Bone marrow (tissue), 2 donors: ENCODE data around the gene CECR2.
"Not testable (repeated sequence)": the region's sequence is repeated elsewhere in the genome, so short reads cannot be mapped to it uniquely, and the experiment has no call there.

Source experiments
- DNase-seq, 2 donors: peaks; one replicate each; lab custom pipeline; 2025; lab: John Stamatoyannopoulos, UW

The CECR2 gene

GRCh38 chr22:17403906-17404305 is 34.6 kb downstream of the CECR2 start:
- no peak for DNase-seq

DNA sequence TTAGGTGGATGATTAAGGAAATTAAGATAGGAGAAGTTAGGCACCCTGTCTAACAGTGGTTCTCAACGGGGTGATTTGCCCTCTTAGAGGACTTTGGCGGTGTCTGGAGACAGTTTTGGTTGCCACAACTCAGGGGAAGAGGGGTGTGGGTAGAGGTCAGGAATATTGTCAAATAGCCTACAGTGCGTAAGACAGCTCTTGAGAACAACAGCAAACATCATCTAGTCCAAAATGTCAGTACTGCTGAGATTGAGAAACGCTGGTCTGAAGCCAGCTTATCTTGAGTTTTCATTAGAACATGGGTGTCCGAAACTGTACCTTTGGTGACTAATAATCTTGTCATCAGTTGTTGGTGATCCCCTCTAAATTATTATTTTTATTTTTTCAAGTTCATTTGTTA is 38.4 kb downstream of the CECR2 start:
- DNase-seq: no peak

- no peak for DNase-seq
Observed at GRCh38 chr22:17410576-17410975, 41.3 kb downstream of the CECR2 start.

DNA sequence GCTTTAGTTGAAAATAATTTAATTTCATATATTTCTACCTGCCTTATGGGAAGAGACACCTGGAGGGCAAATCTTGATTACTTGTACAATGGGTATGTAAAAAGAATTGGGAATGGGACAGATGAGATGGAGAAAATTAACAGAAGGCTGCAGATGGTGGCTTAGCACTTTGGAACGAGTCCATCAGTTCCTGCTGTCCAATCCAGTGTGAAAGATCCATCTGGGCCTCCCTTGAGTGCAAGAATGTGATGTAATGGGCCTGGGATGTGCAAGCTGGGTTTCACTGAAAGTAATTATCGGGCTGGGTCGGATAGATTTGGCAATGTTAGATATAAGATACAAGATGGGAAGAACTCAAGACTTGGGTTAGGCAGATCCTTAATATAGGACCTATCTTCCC is 42.0 kb downstream of the CECR2 start:
- DNase-seq: no peak

GRCh38 chr22:17412232-17412631 is 43.0 kb downstream of the CECR2 start:
- no peak for DNase-seq

DNA sequence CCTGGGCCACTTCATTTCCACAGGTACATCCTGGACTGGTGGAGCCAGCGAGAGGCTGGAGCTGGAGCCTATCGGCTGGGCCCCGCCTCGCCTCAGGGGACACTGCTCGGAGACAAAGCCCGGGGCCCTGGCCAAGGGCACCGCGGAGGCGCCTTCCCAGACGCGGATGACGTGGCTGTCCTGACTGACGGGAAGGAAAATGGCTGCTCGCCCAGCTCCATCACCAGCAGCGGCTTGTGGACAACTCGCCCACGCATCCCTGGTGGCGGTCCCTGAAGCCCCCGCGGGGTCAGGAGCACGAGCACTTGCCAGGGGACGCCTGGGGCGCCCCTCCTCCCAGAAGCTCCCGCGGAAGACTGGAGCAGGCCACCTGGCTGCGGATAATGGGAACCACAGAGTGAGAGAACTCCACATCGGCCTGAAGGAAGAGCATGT is 49.6 kb downstream of the CECR2 start:
- DNase-seq: no peak

- no peak for DNase-seq
Observed at GRCh38 chr22:17419348-17419747, 50.1 kb downstream of the CECR2 start.

- no peak for DNase-seq
Observed at GRCh38 chr22:17422736-17423343, 53.6 kb downstream of the CECR2 start.

DNA sequence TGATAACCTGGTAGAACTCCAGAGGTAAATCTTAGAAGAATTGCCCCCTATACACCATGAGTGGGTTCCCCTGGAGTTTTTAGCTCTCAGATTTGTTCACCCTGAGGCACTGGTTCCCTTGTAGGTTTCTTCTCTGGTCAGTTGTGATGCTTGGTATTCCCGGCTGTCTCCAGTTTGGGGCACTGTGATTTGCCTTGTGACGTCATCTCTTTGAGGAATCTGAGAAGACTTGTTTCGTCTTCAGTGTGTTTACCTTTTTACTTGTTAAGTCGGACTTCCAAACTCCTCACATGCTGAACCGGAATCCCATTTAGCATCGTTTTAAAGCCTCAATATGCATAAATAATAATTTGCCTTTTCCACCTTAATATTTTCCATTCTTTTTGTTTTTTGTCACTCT is 54.4 kb downstream of the CECR2 start:
- DNase-seq: no peak

- DNase-seq: not testable (repeated sequence)
Observed at GRCh38 chr22:17427528-17427927, 58.3 kb downstream of the CECR2 start.

- no peak for DNase-seq
Observed at GRCh38 chr22:17429516-17429915, 60.3 kb downstream of the CECR2 start.

DNA sequence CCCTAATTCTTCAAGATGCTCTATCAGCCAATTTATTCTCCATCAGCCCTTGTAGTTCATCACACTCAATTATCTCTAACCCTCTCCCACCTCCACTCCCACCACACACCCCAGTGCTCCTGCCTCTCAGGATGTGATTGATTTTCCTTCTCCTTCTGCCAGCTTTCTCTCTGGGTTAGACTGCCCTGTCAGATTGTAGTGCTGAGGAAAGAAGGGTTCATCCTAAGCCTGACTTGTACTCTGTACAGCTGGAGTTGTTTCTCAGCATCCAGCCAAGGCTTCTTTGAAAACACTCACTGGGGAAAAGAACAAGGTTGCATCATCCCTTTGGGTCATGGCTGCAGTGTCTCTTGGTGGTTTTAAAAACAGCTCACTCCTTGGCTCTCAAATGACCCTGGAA is 61.2 kb downstream of the CECR2 start:
- no peak for DNase-seq

GRCh38 chr22:17431179-17431578 is 61.9 kb downstream of the CECR2 start:
- DNase-seq: no peak

- no peak for DNase-seq
Observed at GRCh38 chr22:17434856-17435255, 65.6 kb downstream of the CECR2 start.

- no peak for DNase-seq
Observed at GRCh38 chr22:17435375-17435774, 66.1 kb downstream of the CECR2 start.

- DNase-seq: no peak
Observed at GRCh38 chr22:17436382-17436980, 67.2 kb downstream of the CECR2 start.

GRCh38 chr22:17436981-17437412 is 67.7 kb downstream of the CECR2 start:
- no peak for DNase-seq

DNA sequence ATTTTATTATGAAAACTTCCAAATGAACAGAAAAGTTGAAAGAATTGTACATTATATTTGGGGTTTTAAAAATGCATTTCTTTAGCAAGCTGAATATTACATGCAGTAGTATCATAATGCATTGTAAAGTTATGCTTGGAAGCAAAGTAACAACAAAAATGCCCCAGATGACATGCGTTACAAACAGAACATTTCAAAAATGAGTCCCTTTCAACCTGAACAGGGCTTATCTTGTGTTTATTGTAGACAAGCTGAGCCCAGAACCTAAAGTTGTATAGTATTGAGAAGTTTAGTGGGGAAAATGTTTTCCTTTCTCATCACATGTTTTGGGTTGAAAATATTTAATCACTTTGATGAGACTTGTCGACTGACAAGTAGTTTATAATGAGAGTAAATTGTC is 68.8 kb downstream of the CECR2 start:
- DNase-seq: no peak

DNA sequence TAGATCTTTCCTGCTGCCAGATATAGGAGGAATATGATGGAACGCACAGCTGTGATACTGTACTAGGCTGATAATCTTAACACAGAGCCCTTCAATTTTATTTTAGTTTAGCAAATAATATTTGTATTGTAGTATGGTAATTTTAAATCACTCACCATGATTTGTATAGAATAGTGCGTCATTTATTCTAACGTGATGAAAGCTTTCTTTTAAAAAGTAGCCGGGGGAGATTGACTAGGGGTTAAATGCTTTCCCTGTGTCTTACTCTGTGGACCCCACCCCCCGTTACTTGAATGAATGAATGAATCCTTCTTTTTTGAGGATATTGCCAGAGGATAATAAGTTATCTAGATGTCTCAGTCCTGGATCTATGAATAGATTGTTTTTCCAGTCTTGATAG is 72.1 kb downstream of the CECR2 start:
- DNase-seq: no peak

GRCh38 chr22:17443405-17444203 is 74.3 kb downstream of the CECR2 start:
- no peak for DNase-seq

DNA sequence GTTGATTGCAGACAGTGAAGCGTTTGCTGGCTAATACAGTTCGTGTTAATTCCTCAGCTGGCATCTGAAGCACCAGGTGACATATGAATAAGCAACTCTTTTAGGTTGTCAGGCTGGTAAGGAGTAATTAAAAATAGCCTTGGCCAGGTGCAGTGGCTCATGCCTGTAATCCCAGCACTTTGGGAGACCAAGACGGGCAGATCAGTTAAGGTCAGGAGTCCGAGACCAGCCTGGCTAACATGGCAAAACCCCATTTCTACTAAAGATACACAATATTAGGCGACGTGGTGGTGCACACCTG is 74.9 kb downstream of the CECR2 start:
- DNase-seq: no peak

DNA sequence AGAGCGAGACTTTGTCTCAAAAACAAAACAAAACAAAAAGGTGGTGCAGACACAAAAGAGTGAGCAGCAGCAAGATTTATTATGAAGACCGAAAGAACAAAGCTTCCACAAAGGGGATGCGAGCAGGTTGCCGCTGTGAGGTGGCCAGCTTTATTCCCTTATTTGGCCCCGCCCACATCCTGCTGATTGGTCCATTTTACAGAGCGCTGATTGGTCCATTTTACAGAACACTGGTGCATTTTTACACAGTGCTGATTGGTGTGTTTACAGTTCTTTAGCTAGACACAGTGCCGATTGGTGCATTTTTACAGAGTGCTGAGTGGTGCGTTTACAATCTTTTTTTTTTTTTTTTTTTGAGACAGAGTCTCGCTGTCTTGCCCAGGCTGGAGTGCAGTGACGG is 77.4 kb downstream of the CECR2 start:
- DNase-seq: no peak

DNA sequence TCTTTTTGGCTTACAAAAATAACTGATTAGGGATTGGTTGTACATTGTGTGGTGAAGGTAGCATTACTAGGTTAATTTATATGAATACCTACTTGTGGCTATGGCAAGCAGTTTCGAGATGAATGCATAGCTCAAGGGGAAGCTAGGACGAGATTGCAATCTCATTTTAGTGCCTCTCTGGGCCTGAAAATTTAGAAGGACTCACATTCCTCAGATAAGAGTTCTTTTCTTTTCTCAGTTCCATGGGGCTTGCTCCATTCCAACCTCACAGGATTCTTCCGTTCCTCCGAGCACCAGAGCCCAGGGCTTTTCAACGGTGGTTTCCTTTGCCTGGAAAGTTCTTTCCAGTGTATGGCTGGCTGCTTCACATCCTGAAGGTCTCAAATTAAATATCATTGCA is 82.1 kb downstream of the CECR2 start:
- no peak for DNase-seq

- no peak for DNase-seq
Observed at GRCh38 chr22:17460895-17461294, 91.6 kb downstream of the CECR2 start.
